Keratinocyte (primary cell): ENCODE measurements around the gene SH3BP1.

ENCODE experiments used
- CTCF ChIP-seq, 3 experiments: IDR thresholded peaks in 1 of 3; conservative IDR thresholded peaks in 1 of 3; optimal IDR thresholded peaks in 1 of 3; 2 replicates in 2 of 3; 3 replicates in 1 of 3; pipeline versions ENCODE3 to v1.5.1; 2011; ENCODE audit warnings: low read length in 3 of 3, mild to moderate bottlenecking in 3 of 3, moderate library complexity in 2 of 3, control low read depth in 1 of 3, inconsistent platforms in 1 of 3; ENCODE audit not compliant: insufficient read depth in 2 of 3; ENCODE audit errors: extremely low read depth in 1 of 3
- EZH2 ChIP-seq: IDR thresholded peaks from one replicate; pipeline ENCODE4 v1.6.1; 2012; ENCODE audit warnings: inconsistent platforms, mild to moderate bottlenecking, low read length, moderate library complexity

- TF ChIP-seq CTCF (optimal IDR thresholded peaks at IDR 0.05 in 1 of 3, IDR thresholded peaks at IDR 0.05 in 1 of 3, conservative IDR thresholded peaks at IDR 0.05 in 1 of 3; ENCODE audit: extremely low read depth in 1 of 3, insufficient read depth in 2 of 3, low read length in 3 of 3) = no peak
- no peak for TF ChIP-seq EZH2
Measured at GRCh38 chr22:37624017-37624365, 15.5 kb upstream of the SH3BP1 start.
